Neural cell (in vitro differentiated cells): ENCODE measurements around the gene PHACTR1. TPM values are rescaled to one million over a fixed set of nuclear protein-coding genes. Genes with fewer than 3 reads are reported as not detected.

Experiments used
- H2AFZ ChIP-seq: fragments of 200-600, 300-800 bp; sonication (generic), shearing (Covaris generic); 2 replicates; pipeline ENCODE4 v1.6.0; 2014; ENCODE audit warnings: low read depth, mild to moderate bottlenecking, antibody characterized with exemption, low read length, moderate library complexity
- H3F3A ChIP-seq: fragments of 200-600 bp; shearing (Covaris generic); 2 replicates; pipeline ENCODE4 v1.6.1; 2016; ENCODE audit warnings: mild to moderate bottlenecking, moderate library complexity, mixed read lengths, antibody characterized with exemption, low read length; ENCODE audit not compliant: insufficient read depth, poor library complexity, severe bottlenecking
- H3K27ac ChIP-seq: fragments of 200-600, 300-800 bp; sonication (generic), shearing (Covaris generic); 2 replicates; pipeline ENCODE4 v1.5.1; 2014; ENCODE audit warnings: mild to moderate bottlenecking, low read length, moderate library complexity
- H3K27me3 ChIP-seq: fragments of 300-800, 200-600 bp; sonication (generic), shearing (Covaris generic); 2 replicates; pipeline ENCODE4 v1.6.0; 2014; ENCODE audit warnings: mild to moderate bottlenecking, low read depth, low read length, moderate library complexity; ENCODE audit not compliant: insufficient read depth
- H3K36me3 ChIP-seq: fragments of 300-800, 200-600 bp; sonication (generic), shearing (Covaris generic); 2 replicates; pipeline ENCODE4 v1.5.1; 2014; ENCODE audit warnings: mild to moderate bottlenecking, antibody characterized with exemption, low read length, moderate library complexity; ENCODE audit not compliant: insufficient read depth
- H3K4me2 ChIP-seq: fragments of 300-800, 200-600 bp; sonication (generic), shearing (Covaris generic); 2 replicates; pipeline ENCODE4 v1.6.0; 2014; ENCODE audit warnings: mild to moderate bottlenecking, low read length
- H3K4me3 ChIP-seq: fragments of 300-800, 200-600 bp; sonication (generic), shearing (Covaris generic); 2 replicates; pipeline ENCODE4 v1.5.1; 2014; ENCODE audit warnings: mild to moderate bottlenecking, low read length, moderate library complexity
- H3K79me2 ChIP-seq: fragments of 200-600 bp; shearing (Covaris generic); replicated peaks from 2 replicates; pipeline ENCODE4 v1.6.0; 2014; ENCODE audit warnings: mild to moderate bottlenecking, low read length, moderate library complexity; ENCODE audit not compliant: insufficient read depth
- H3K9ac ChIP-seq: fragments of 300-800, 200-600 bp; sonication (generic), shearing (Covaris generic); 2 replicates; pipeline ENCODE4 v1.6.1; 2016; ENCODE audit warnings: mild to moderate bottlenecking, low read length, mixed read lengths
- H3K9me2 ChIP-seq: fragments of 200-600 bp; shearing (Covaris generic); 2 replicates; pipeline ENCODE4 v1.6.1; 2016; ENCODE audit warnings: mild to moderate bottlenecking, low read length, mixed read lengths; ENCODE audit not compliant: insufficient read depth
- H3K9me3 ChIP-seq: fragments of 200-600, 300-800 bp; sonication (generic), shearing (Covaris generic); 2 replicates; pipeline ENCODE4 v1.6.1; 2016; ENCODE audit warnings: mild to moderate bottlenecking, mixed run types, low read length, moderate library complexity, mixed read lengths
- H4K20me1 ChIP-seq: fragments of 200-600 bp; shearing (Covaris generic); 2 replicates; pipeline ENCODE4 v1.6.1; 2016; ENCODE audit warnings: mild to moderate bottlenecking, mixed run types; ENCODE audit not compliant: insufficient read depth
- EP300 ChIP-seq: fragments of 450-650 bp; conservative IDR thresholded peaks from 2 replicates; pipeline ENCODE4 v1.6.1; 2014; ENCODE audit warnings: antibody characterized with exemption, mild to moderate bottlenecking, moderate library complexity; ENCODE audit not compliant: poor library complexity, severe bottlenecking
- EZH2 ChIP-seq: fragments of 200-600, 300-800 bp; shearing (Covaris generic), sonication (generic); IDR thresholded peaks from 2 replicates; pipeline ENCODE4 v1.6.1; 2014; ENCODE audit warnings: antibody characterized with exemption, low read length, borderline replicate concordance, mild to moderate bottlenecking; ENCODE audit not compliant: insufficient read depth, poor library complexity, severe bottlenecking
- MXI1 ChIP-seq: fragments of 450-650 bp; conservative IDR thresholded peaks from 2 replicates; pipeline ENCODE4 v1.6.1; 2014; ENCODE audit warnings: antibody characterized with exemption, mild to moderate bottlenecking; ENCODE audit not compliant: poor library complexity, severe bottlenecking
- POLR2AphosphoS5 ChIP-seq: IDR thresholded peaks from 2 replicates; pipeline ENCODE4 v1.6.1; 2012
- RAD21 ChIP-seq: fragments of 450-650 bp; conservative IDR thresholded peaks from 2 replicates; pipeline ENCODE4 v1.6.1; 2014; ENCODE audit warnings: antibody characterized with exemption, mild to moderate bottlenecking, moderate library complexity
- SMC3 ChIP-seq: fragments of 450-650 bp; conservative IDR thresholded peaks from 2 replicates; pipeline ENCODE4 v1.6.1; 2014; ENCODE audit warnings: antibody characterized with exemption, mild to moderate bottlenecking, moderate library complexity; ENCODE audit not compliant: poor library complexity
- TAF1 ChIP-seq: IDR thresholded peaks from 2 replicates; pipeline ENCODE4 v1.6.1; 2012; ENCODE audit warnings: low read depth
- polyA plus RNA-seq: library from polyadenylated mRNA; depleted of rRNA; stranded (reverse); fragments of >200 nt; gene quantifications from 2 replicates; pipeline ENCODE4 v1.2.3, GENCODE V29; 2014
- TF ChIP-seq, protein P1 (sequence below): fragments of 450-650 bp; IDR thresholded peaks from 2 replicates; pipeline ENCODE4 v1.5.1; 2014; ENCODE audit warnings: antibody characterized with exemption, mild to moderate bottlenecking, moderate library complexity; ENCODE audit not compliant: poor library complexity, severe bottlenecking
- TF ChIP-seq, protein P2 (sequence below): IDR thresholded peaks from 2 replicates; pipeline ENCODE4 v1.6.1; 2012; ENCODE audit warnings: borderline replicate concordance

PHACTR1 gene
- polyA plus RNA-seq, 1 donor from 2014 or later = 7.8 TPM

DNA sequence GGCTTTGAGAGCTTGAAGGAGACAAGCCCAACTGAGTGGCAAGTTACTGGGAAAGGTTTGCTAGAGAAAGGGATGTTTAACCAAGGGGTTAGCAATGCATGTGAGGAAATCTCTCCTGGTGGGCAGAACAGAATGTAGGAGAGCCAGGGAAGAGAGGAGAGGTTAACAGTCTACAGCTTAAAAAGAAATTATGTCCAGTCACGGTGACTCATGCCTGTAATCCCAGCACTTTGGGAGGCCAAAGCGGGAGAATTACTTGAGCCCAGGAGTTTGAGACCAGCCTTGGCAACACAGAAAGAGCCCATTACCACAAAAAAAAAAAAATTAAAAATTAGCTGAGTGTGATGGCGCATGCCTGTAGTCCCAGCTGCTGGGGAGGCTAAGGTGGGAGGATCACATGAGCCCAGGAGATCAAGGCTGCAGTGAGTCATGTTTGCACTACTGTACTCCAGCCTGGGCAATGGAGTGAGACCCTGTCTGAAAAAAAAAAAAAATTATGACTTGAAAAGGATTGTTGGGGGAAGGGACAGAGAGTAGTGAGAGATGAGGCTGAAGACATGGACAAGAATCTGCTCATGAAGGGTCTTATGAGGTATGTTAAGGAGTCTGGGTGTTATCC is 346.8 kb downstream of the PHACTR1 start:
- Histone ChIP-seq H4K20me1 (no peaks in the 10 kb centered on the region), H3K27me3 (no peaks in the 10 kb centered on the region), H2AFZ (no peak overlapping the region), H3K36me3 (no peaks in the 10 kb centered on the region), H3K9me2 (no peaks in the 10 kb centered on the region), H3K27ac (no peak overlapping the region), H3F3A (no peaks in the 10 kb centered on the region), H3K4me3 (no peak overlapping the region), H3K4me2 (no peak overlapping the region), H3K79me2 (no peaks in the 10 kb centered on the region), H3K9ac (no peak overlapping the region), H3K9me3 (no peaks in the 10 kb centered on the region)
- TF ChIP-seq, protein P1, sequence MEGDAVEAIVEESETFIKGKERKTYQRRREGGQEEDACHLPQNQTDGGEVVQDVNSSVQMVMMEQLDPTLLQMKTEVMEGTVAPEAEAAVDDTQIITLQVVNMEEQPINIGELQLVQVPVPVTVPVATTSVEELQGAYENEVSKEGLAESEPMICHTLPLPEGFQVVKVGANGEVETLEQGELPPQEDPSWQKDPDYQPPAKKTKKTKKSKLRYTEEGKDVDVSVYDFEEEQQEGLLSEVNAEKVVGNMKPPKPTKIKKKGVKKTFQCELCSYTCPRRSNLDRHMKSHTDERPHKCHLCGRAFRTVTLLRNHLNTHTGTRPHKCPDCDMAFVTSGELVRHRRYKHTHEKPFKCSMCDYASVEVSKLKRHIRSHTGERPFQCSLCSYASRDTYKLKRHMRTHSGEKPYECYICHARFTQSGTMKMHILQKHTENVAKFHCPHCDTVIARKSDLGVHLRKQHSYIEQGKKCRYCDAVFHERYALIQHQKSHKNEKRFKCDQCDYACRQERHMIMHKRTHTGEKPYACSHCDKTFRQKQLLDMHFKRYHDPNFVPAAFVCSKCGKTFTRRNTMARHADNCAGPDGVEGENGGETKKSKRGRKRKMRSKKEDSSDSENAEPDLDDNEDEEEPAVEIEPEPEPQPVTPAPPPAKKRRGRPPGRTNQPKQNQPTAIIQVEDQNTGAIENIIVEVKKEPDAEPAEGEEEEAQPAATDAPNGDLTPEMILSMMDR = no peak
- TF ChIP-seq EP300 = no peak
- no peak for TF ChIP-seq POLR2AphosphoS5
- TF ChIP-seq, protein P2, sequence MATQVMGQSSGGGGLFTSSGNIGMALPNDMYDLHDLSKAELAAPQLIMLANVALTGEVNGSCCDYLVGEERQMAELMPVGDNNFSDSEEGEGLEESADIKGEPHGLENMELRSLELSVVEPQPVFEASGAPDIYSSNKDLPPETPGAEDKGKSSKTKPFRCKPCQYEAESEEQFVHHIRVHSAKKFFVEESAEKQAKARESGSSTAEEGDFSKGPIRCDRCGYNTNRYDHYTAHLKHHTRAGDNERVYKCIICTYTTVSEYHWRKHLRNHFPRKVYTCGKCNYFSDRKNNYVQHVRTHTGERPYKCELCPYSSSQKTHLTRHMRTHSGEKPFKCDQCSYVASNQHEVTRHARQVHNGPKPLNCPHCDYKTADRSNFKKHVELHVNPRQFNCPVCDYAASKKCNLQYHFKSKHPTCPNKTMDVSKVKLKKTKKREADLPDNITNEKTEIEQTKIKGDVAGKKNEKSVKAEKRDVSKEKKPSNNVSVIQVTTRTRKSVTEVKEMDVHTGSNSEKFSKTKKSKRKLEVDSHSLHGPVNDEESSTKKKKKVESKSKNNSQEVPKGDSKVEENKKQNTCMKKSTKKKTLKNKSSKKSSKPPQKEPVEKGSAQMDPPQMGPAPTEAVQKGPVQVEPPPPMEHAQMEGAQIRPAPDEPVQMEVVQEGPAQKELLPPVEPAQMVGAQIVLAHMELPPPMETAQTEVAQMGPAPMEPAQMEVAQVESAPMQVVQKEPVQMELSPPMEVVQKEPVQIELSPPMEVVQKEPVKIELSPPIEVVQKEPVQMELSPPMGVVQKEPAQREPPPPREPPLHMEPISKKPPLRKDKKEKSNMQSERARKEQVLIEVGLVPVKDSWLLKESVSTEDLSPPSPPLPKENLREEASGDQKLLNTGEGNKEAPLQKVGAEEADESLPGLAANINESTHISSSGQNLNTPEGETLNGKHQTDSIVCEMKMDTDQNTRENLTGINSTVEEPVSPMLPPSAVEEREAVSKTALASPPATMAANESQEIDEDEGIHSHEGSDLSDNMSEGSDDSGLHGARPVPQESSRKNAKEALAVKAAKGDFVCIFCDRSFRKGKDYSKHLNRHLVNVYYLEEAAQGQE = no peak
- TF ChIP-seq RAD21 = no peak
- no peak for TF ChIP-seq SMC3
- TF ChIP-seq TAF1 = no peak
- TF ChIP-seq EZH2 = no peak
- no peak for TF ChIP-seq MXI1

DNA sequence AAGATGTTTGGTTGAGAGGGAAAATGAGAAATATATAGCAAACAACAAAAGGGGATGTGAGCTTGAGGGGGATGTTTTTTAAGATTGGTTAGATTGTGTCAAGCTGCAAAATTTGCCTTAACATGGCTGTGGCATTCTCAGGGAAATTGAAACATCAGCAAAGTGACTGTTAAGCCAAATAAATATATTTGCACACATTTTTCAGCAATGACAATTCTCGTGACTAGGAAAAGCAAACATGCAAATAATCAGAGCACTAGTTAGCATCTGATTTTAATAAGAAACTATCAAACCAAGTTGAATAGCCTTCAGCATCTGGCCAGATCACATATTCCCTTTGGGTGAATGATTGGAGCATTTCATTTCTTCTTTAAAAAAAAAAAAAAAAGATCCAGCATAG is 349.0 kb downstream of the PHACTR1 start:
- H3F3A ChIP-seq = no peaks in the 10 kb centered on the region
- no peak overlapping the region for H3K4me3 ChIP-seq
- H3K79me2 ChIP-seq = no peaks in the 10 kb centered on the region
- H3K27ac ChIP-seq = no peak overlapping the region
- no peaks in the 10 kb centered on the region for H3K27me3 ChIP-seq
- no peak overlapping the region for H2AFZ ChIP-seq
- no peaks in the 10 kb centered on the region for H3K36me3 ChIP-seq
- no peaks in the 10 kb centered on the region for H3K9me3 ChIP-seq
- no peaks in the 10 kb centered on the region for H3K9me2 ChIP-seq
- no peaks in the 10 kb centered on the region for H4K20me1 ChIP-seq
- H3K4me2 ChIP-seq = no peak overlapping the region
- TF ChIP-seq, protein P1 = no peak
- TF ChIP-seq MXI1 = no peak
- no peak for TF ChIP-seq TAF1
- TF ChIP-seq, protein P2 = no peak
- TF ChIP-seq EZH2 = no peak
- TF ChIP-seq SMC3 = no peak
- no peak for TF ChIP-seq POLR2AphosphoS5
- TF ChIP-seq RAD21 = no peak
- no peak for TF ChIP-seq EP300
- no peak overlapping the region for H3K9ac ChIP-seq
